Endothelial cell of umbilical vein (primary cell): ENCODE data around the gene ADH6. TPM values are rescaled to one million over a fixed set of nuclear protein-coding genes. Genes with fewer than 3 reads are reported as not detected.

Experiments
- BruUV-seq: library from RNA; stranded (reverse); fragments of 400-500 nt; replicated peaks from 2 replicates; lab custom pipeline; 2021; lab: Mats Ljungman, UMichigan
- CTCF ChIA-PET: fragments of 300-600, 350-600 bp; sonication (Branson Sonifier 250); formaldehyde crosslinking; loops from one replicate; lab custom pipeline; 2021; ENCODE audit warnings: antibody characterized with exemption, inconsistent platforms; lab: Charles Lee
- POLR2A ChIA-PET: fragments of 300-600, 350-600 bp; sonication (Branson Sonifier 250); formaldehyde crosslinking; loops from one replicate; lab custom pipeline; 2021; ENCODE audit warnings: antibody characterized with exemption, inconsistent platforms; lab: Charles Lee
- DNase-seq: peaks from one replicate; pipeline ENCODE4 v3.0.0-alpha.2; 2011; ENCODE audit warnings: low read depth, low spot score
- FAIRE-seq: peaks from 2 replicates; lab custom pipeline; 2011; peaks lifted over from hg19 to GRCh38; lab: Jason Lieb, UNC
- H2AFZ ChIP-seq: 2 replicates; pipeline ENCODE4 v1.6.0; 2012; ENCODE audit warnings: low read depth, low read length, control low read depth, inconsistent platforms
- H3K27ac ChIP-seq: 2 replicates; pipeline ENCODE4 v1.5.1; 2011; ENCODE audit warnings: low read depth, mild to moderate bottlenecking, control low read depth, low read length, moderate library complexity; ENCODE audit not compliant: insufficient read depth
- H3K27me3 ChIP-seq, 2 experiments: 2 replicates each; pipeline versions ENCODE4 v1.6.0 to v1.6.1; 2011; ENCODE audit warnings: low read length in 2 of 2, mixed read lengths in 1 of 2; ENCODE audit not compliant: control insufficient read depth in 2 of 2, insufficient read depth in 2 of 2
- H3K36me3 ChIP-seq, 2 experiments: 2 replicates in 1 of 2; 3 replicates in 1 of 2; pipeline ENCODE4 v1.5.1; 2011; ENCODE audit warnings: low read length in 2 of 2, mild to moderate bottlenecking in 1 of 2, moderate library complexity in 1 of 2; ENCODE audit not compliant: control insufficient read depth in 2 of 2, insufficient read depth in 2 of 2; ENCODE audit errors: extremely low read depth in 1 of 2
- H3K4me1 ChIP-seq: 3 replicates; pipeline ENCODE4 v1.5.1; 2011; ENCODE audit warnings: mild to moderate bottlenecking, low read length; ENCODE audit not compliant: control insufficient read depth, insufficient read depth; ENCODE audit errors: extremely low read depth
- H3K4me2 ChIP-seq: 2 replicates; pipeline ENCODE4 v1.6.1; 2011; ENCODE audit warnings: low read length, control low read depth, mixed read lengths; ENCODE audit not compliant: insufficient read depth
- H3K4me3 ChIP-seq, 3 experiments: fragments of 200-600 bp in 1 of 3; sonication (generic), shearing (Covaris generic) in 1 of 3; replicated peaks in 1 of 3; 2 replicates each; pipeline ENCODE4 v1.5.1; 2011 to 2016; ENCODE audit warnings: control low read depth in 3 of 3, low read length in 3 of 3, mild to moderate bottlenecking in 2 of 3, inconsistent platforms in 1 of 3, low read depth in 1 of 3, moderate library complexity in 1 of 3; ENCODE audit not compliant: insufficient read depth in 1 of 3
- H3K79me2 ChIP-seq: 2 replicates; pipeline ENCODE4 v1.6.0; 2012; ENCODE audit warnings: low read length, inconsistent platforms; ENCODE audit not compliant: control insufficient read depth, insufficient read depth
- H3K9ac ChIP-seq: replicated peaks from 2 replicates; pipeline ENCODE3; 2011; ENCODE audit warnings: low read length, control low read depth; ENCODE audit not compliant: insufficient read depth; ENCODE audit errors: extremely low read depth
- H3K9me1 ChIP-seq: replicated peaks from 3 replicates; pipeline ENCODE4 v1.6.0; 2011; ENCODE audit warnings: mild to moderate bottlenecking, low read length; ENCODE audit not compliant: control insufficient read depth, insufficient read depth; ENCODE audit errors: extremely low read depth
- H3K9me3 ChIP-seq: replicated peaks from 2 replicates; pipeline ENCODE4 v1.5.1; 2012; ENCODE audit warnings: low read length, inconsistent platforms; ENCODE audit not compliant: control insufficient read depth, insufficient read depth
- H4K20me1 ChIP-seq: replicated peaks from 2 replicates; pipeline ENCODE3; 2011; ENCODE audit warnings: mild to moderate bottlenecking, low read length; ENCODE audit not compliant: control insufficient read depth, insufficient read depth; ENCODE audit errors: extremely low read depth
- CTCF ChIP-seq, 2 donors: IDR thresholded peaks; 1 replicate in 1 of 2; 2 replicates in 1 of 2; pipeline ENCODE4 v1.5.1; 2011; ENCODE audit warnings: low read length in 2 of 2, mild to moderate bottlenecking in 2 of 2, moderate library complexity in 2 of 2, control low read depth in 1 of 2, inconsistent platforms in 1 of 2, low read depth in 1 of 2; ENCODE audit not compliant: insufficient read depth in 1 of 2; ENCODE audit errors: extremely low read depth in 1 of 2
- EZH2 ChIP-seq: IDR thresholded peaks from 2 replicates; pipeline ENCODE4 v1.6.1; 2012; ENCODE audit warnings: borderline replicate concordance, low read depth, mild to moderate bottlenecking, moderate library complexity, low read length, inconsistent platforms; ENCODE audit not compliant: severe bottlenecking
- FOS ChIP-seq: IDR thresholded peaks from 2 replicates; pipeline ENCODE4 v1.6.1; 2011; ENCODE audit warnings: mild to moderate bottlenecking, low read length, moderate library complexity, borderline replicate concordance; ENCODE audit not compliant: insufficient read depth
- GATA2 ChIP-seq: IDR thresholded peaks from 2 replicates; pipeline ENCODE4 v1.7.0; 2011; ENCODE audit warnings: low read depth, mild to moderate bottlenecking, moderate library complexity, mixed read lengths, low read length; ENCODE audit not compliant: insufficient read length, insufficient read depth
- JUN ChIP-seq: IDR thresholded peaks from 2 replicates; pipeline ENCODE4 v1.6.1; 2011; ENCODE audit warnings: borderline replicate concordance, low read depth; ENCODE audit not compliant: insufficient read length, insufficient read depth
- MAX ChIP-seq: IDR thresholded peaks from 2 replicates; pipeline ENCODE4 v1.6.1; 2011; ENCODE audit not compliant: insufficient read depth, insufficient read length
- MYC ChIP-seq: IDR thresholded peaks from one replicate; pipeline ENCODE4 v1.6.1; 2011; ENCODE audit warnings: mild to moderate bottlenecking, low read depth, low read length
- POLR2A ChIP-seq: IDR thresholded peaks from 2 replicates; pipeline ENCODE4 v1.6.1; 2012; ENCODE audit warnings: low read depth, mild to moderate bottlenecking, control low read depth, low read length
- POLR2AphosphoS5 ChIP-seq: IDR thresholded peaks from 2 replicates; pipeline ENCODE4 v1.6.1; 2012; ENCODE audit warnings: low read depth, mild to moderate bottlenecking, control low read depth, low read length, moderate library complexity; ENCODE audit not compliant: insufficient read depth
- dilution Hi-C: fragments of 300-500 bp; cut with MboI; formaldehyde crosslinking; loops from one replicate; pipeline ENCODE4 v1.15.0; 2019; ENCODE audit warnings: low sequenced_read_pairs; ENCODE audit not compliant: extremely low pct_ligation_motif_present
- intact Hi-C: fragments of 100-400 bp; cut with micrococcal nuclease; formaldehyde crosslinking; loops from one replicate; pipeline ENCODE4 v1.10.0; 2022
- polyA plus RNA-seq, 4 experiments: library from polyadenylated mRNA; depleted of rRNA in 3 of 4; stranded (reverse) in 3 of 4; unstranded in 1 of 4; fragments of >200 nt; gene quantifications; 2 replicates each; pipeline versions ENCODE4 v1.2.1 to v1.2.3, GENCODE V29; 2011 to 2012; ENCODE audit warnings: missing spikeins in 1 of 4
- total RNA-seq: library from RNA; stranded (reverse); gene quantifications from 2 replicates; pipeline ENCODE4 v1.2.3, GENCODE V29; 2021

ADH6 gene
- total and polyA plus RNA-seq, 2 donors (not counting 3 experiments of a cell fraction or from before 2014, with no cell fraction given), result not detected

GRCh38 chr4:99201690-99202089 lies 17.4 kb downstream of the ADH6 start:
- no peaks in the 10 kb centered on the region for H3K36me3 ChIP-seq
- no peak overlapping the region for H3K4me3 ChIP-seq
- no peak for FAIRE-seq
- no peaks in the 10 kb centered on the region for H3K9me1 ChIP-seq
- no peaks in the 10 kb centered on the region for H3K27me3 ChIP-seq
- TF ChIP-seq EZH2 (no peak), FOS (no peak), POLR2A (no peak), POLR2AphosphoS5 (no peak), MAX (no peak), GATA2 (no peak), JUN (no peak), CTCF (IDR thresholded peaks at IDR 0.05; ENCODE audit: extremely low read depth in 1 of 2, insufficient read depth in 1 of 2, low read depth in 1 of 2, low read length in 2 of 2) (no peak), MYC (no peak)
- dilution Hi-C loops, result no loop called here
- H3K9ac ChIP-seq, result no peak overlapping the region
- no peaks in the 10 kb centered on the region for H3K9me3 ChIP-seq
- H3K4me2 ChIP-seq, result no peak overlapping the region
- H4K20me1 ChIP-seq, result no peaks in the 10 kb centered on the region
- POLR2A ChIA-PET, result no interaction called here
- H3K4me1 ChIP-seq, result no peaks in the 10 kb centered on the region
- H3K79me2 ChIP-seq, result no peaks in the 10 kb centered on the region
- DNase-seq, result no peak
- H3K27ac ChIP-seq, result no peak overlapping the region
- BruUV-seq, result no TSS peak
- intact Hi-C loops, result no loop called here
- CTCF ChIA-PET, result no interaction called here
- H2AFZ ChIP-seq, result no peak overlapping the region
